Measurements from ENCODE around the gene HNRNPF.
A peak's percentile ranks its signal among the peaks of the same experiment; 100 is the strongest.
"Not testable (repeated sequence)": the region's sequence is repeated elsewhere in the genome, so short reads cannot be mapped to it uniquely, and the experiment has no call there.

The HNRNPF gene

GRCh38 chr10:43424416-43424815 lies 15.4 kb upstream of the HNRNPF start:
- TF ChIP-seq ZBTB26 (tag by site-specific recombination; optimal IDR thresholded peaks at IDR 0.05) (no peak), ZBTB10 (tag by site-specific recombination; IDR thresholded peaks at IDR 0.05) (no peak), ZNF621 (tag by site-specific recombination; IDR thresholded peaks at IDR 0.05) (no peak)
- Histone ChIP-seq H3K36me3 (ENCODE audit: control insufficient read depth in 2 of 2, insufficient read depth in 1 of 2, low read length in 2 of 2) (no peaks in the 10 kb centered on the region), H3K4me1 (ENCODE audit: control insufficient read depth, insufficient read depth, low read length) (no peaks in the 10 kb centered on the region), H3K4me3 (ENCODE audit: low read depth, low read length) (no peak overlapping the region), H3K27ac (ENCODE audit: extremely low read depth, low read depth, low read length) (no peak overlapping the region), H3K9me3 (ENCODE audit: control insufficient read depth, insufficient read depth, low read depth, low read length) (no peaks in the 10 kb centered on the region)
- CTCF ChIA-PET = no interaction called here
- POLR2A ChIA-PET = no interaction called here

- H3K4me3 ChIP-seq (ENCODE audit: low read depth, low read length); H3K27ac ChIP-seq (ENCODE audit: extremely low read depth, low read depth, low read length); H3K9me3 ChIP-seq (ENCODE audit: control insufficient read depth, insufficient read depth, low read depth, low read length); H3K36me3 ChIP-seq (ENCODE audit: control insufficient read depth in 2 of 2, insufficient read depth in 1 of 2, low read length in 2 of 2); H3K4me1 ChIP-seq (ENCODE audit: control insufficient read depth, insufficient read depth, low read length): not testable (repeated sequence)
- 0 out of 2 replicates have a peak, but pooled peaks have one; percentile 15 for TF ChIP-seq HIC1 (tag by site-specific recombination; IDR thresholded peaks at IDR 0.05)
- POLR2A ChIA-PET = interaction anchor here (0.6 kb wide), 1 partner anchor 15 kb away, joined by 4 read pairs; no protein-coding TSS in a partner anchor
- CTCF ChIA-PET = interaction anchor here (1.0 kb wide), 1 partner anchor 15 kb away, joined by 4 read pairs; the partner anchor contains the start of gene ZNF487
These were observed 13.0 kb upstream of the HNRNPF start for GRCh38 chr10:43421944-43422343.

GRCh38 chr10:43421519-43421918 lies 12.5 kb upstream of the HNRNPF start:
- Histone ChIP-seq H3K36me3 (ENCODE audit: control insufficient read depth in 2 of 2, insufficient read depth in 1 of 2, low read length in 2 of 2) (no peaks in the 10 kb centered on the region), H3K4me3 (ENCODE audit: low read depth, low read length) (no peak overlapping the region), H3K4me1 (ENCODE audit: control insufficient read depth, insufficient read depth, low read length) (no peaks in the 10 kb centered on the region), H3K9me3 (ENCODE audit: control insufficient read depth, insufficient read depth, low read depth, low read length) (no peaks in the 10 kb centered on the region), H3K27ac (ENCODE audit: extremely low read depth, low read depth, low read length) (no peak overlapping the region)
- POLR2A ChIA-PET = interaction anchor here (0.6 kb wide), 1 partner anchor 14 kb away, joined by 4 read pairs; no protein-coding TSS in a partner anchor
- TF ChIP-seq BCL11A (tag by site-specific recombination; IDR thresholded peaks at IDR 0.05; ENCODE audit: low read depth) (no peak), ZNF837 (tag by site-specific recombination; IDR thresholded peaks at IDR 0.05) (no peak), KLF10 (tag by site-specific recombination; IDR thresholded peaks at IDR 0.05) (no peak)
- CTCF ChIA-PET = interaction anchor here (1.0 kb wide), 1 partner anchor 15 kb away, joined by 4 read pairs; the partner anchor contains the start of gene ZNF487

GRCh38 chr10:43421201-43421507 lies 12.2 kb upstream of the HNRNPF start:
- ChIA-PET CTCF (no interaction called here), POLR2A (interaction anchor here (1.0 to 2.4 kb wide), 4 partner anchors 12 to 23 kb away, joined by 3 to 11 read pairs (median 3); partner anchors contain the start of genes HNRNPF and ZNF487)
- H3K4me3 ChIP-seq (ENCODE audit: low read depth, low read length) = peak overlapping the region; percentile 49
- H3K36me3 ChIP-seq (ENCODE audit: control insufficient read depth in 2 of 2, insufficient read depth in 1 of 2, low read length in 2 of 2) = no peaks in the 10 kb centered on the region
- H3K4me1 ChIP-seq (ENCODE audit: control insufficient read depth, insufficient read depth, low read length) = no peaks in the 10 kb centered on the region
- H3K27ac ChIP-seq (ENCODE audit: extremely low read depth, low read depth, low read length) = peak overlapping the region; percentile 90; the same call in 1 of the 2 replicates
- no peaks in the 10 kb centered on the region for H3K9me3 ChIP-seq (ENCODE audit: control insufficient read depth, insufficient read depth, low read depth, low read length)
- TF ChIP-seq ZNF791 (tag by site-specific recombination; IDR thresholded peaks at IDR 0.05) (no peak), PRDM10 (tag by site-specific recombination; IDR thresholded peaks at IDR 0.05) (peak; percentile 74), ZNF335 (tag by site-specific recombination; conservative IDR thresholded peaks at IDR 0.05) (0 out of 2 replicates have a peak, but pooled peaks have one; percentile 60), SCRT2 (tag by site-specific recombination; IDR thresholded peaks at IDR 0.05) (no peak), ZNF544 (tag by site-specific recombination; IDR thresholded peaks at IDR 0.05) (no peak), ZNF768 (tag by site-specific recombination; IDR thresholded peaks at IDR 0.05) (no peak), ZNF843 (tag by site-specific recombination; IDR thresholded peaks at IDR 0.05) (no peak), ZNF37A (tag by site-specific recombination; IDR thresholded peaks at IDR 0.05) (no peak), ZNF704 (tag by site-specific recombination; IDR thresholded peaks at IDR 0.05) (no peak), ZNF423 (tag by site-specific recombination; IDR thresholded peaks at IDR 0.05) (no peak)

All from HEK293 (cell line).